GM12891 (cell line): ENCODE data around the gene PPP1R36.

Experiments
- POLR2AphosphoS5 ChIP-seq: IDR thresholded peaks from 2 replicates; pipeline ENCODE4 v1.6.1; 2011; ENCODE audit warnings: low read depth, low read length, control low read depth
- TAF1 ChIP-seq: IDR thresholded peaks from 2 replicates; pipeline ENCODE4 v1.6.1; 2011; ENCODE audit warnings: low read depth, low read length, control low read depth

- TF ChIP-seq POLR2AphosphoS5, result no peak
- no peak for TF ChIP-seq TAF1
Measured at GRCh38 chr14:64541972-64542835, 7.6 kb upstream of the PPP1R36 start.
